Prostate gland (tissue), 2 donors: ENCODE measurements around the gene POT1.

ENCODE experiments used
- POLR2A ChIP-seq: fragments of 450-650 bp; IDR thresholded peaks from one replicate; pipeline ENCODE4 v1.6.1; 2016; ENCODE audit warnings: antibody characterized with exemption, mild to moderate bottlenecking
- POLR2AphosphoS5 ChIP-seq: sonication (generic); formaldehyde crosslinking; IDR thresholded peaks from one replicate; pipeline ENCODE4 v1.6.1; 2017; ENCODE audit warnings: antibody characterized with exemption
- TF ChIP-seq, protein P1 (sequence below), 4 experiments: fragments of 200-600 bp in 2 of 4; fragments of 450-650 bp in 2 of 4; sonication (generic) in 2 of 4; IDR thresholded peaks; 1 replicate in 3 of 4; 2 replicates in 1 of 4; pipeline ENCODE4 v1.5.1; 2016 to 2019; ENCODE audit warnings: antibody characterized with exemption in 4 of 4, mild to moderate bottlenecking in 2 of 4, moderate library complexity in 2 of 4

DNA sequence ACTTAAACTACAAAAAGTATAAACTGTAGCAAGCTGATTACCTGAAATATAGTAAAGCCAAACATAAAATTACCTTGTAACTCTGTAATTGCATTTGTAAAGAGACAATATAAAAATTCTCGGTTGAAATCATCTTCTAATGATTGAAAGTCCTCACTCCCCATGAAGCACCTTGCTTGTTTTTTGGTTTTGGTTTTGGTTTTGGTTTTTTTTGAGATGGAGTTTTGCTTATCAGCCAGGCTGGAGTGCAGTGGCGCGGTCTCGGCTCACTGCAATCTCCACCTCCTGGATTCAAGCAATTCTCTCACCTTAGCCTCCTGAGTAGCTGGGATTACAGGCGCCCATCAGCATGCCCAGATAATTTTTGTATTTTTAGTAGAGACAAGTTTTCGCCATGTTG is 130.2 kb downstream of the POT1 start:
- TF ChIP-seq, protein P1, sequence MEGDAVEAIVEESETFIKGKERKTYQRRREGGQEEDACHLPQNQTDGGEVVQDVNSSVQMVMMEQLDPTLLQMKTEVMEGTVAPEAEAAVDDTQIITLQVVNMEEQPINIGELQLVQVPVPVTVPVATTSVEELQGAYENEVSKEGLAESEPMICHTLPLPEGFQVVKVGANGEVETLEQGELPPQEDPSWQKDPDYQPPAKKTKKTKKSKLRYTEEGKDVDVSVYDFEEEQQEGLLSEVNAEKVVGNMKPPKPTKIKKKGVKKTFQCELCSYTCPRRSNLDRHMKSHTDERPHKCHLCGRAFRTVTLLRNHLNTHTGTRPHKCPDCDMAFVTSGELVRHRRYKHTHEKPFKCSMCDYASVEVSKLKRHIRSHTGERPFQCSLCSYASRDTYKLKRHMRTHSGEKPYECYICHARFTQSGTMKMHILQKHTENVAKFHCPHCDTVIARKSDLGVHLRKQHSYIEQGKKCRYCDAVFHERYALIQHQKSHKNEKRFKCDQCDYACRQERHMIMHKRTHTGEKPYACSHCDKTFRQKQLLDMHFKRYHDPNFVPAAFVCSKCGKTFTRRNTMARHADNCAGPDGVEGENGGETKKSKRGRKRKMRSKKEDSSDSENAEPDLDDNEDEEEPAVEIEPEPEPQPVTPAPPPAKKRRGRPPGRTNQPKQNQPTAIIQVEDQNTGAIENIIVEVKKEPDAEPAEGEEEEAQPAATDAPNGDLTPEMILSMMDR (IDR thresholded peaks at IDR 0.05) = no peak
- TF ChIP-seq POLR2A (no peak), POLR2AphosphoS5 (no peak)
